Measurements from ENCODE around the gene RNASE11.

Gene RNASE11

GRCh38 chr14:20550926-20551325 is 36.9 kb downstream of the RNASE11 start:
- DNase-seq (no peak), ATAC-seq (no peak)
- no peaks in the 10 kb centered on the region for H3K4me1 Mint-ChIP-seq
- no peak overlapping the region for H3K4me3 Mint-ChIP-seq
- H3K9me3 Mint-ChIP-seq: no peaks in the 10 kb centered on the region
- no peaks in the 10 kb centered on the region for H3K36me3 Mint-ChIP-seq (ENCODE audit: low read depth)
- no peak overlapping the region for H3K27ac Mint-ChIP-seq
- no peaks in the 10 kb centered on the region for H3K27me3 Mint-ChIP-seq

GRCh38 chr14:20548414-20549158 is 39.2 kb downstream of the RNASE11 start:
- ATAC-seq (no peak), DNase-seq (no peak)
- H3K9me3 Mint-ChIP-seq: no peaks in the 10 kb centered on the region
- no peaks in the 10 kb centered on the region for H3K36me3 Mint-ChIP-seq (ENCODE audit: low read depth)
- H3K4me3 Mint-ChIP-seq: no peak overlapping the region
- no peak overlapping the region for H3K27ac Mint-ChIP-seq
- H3K4me1 Mint-ChIP-seq: no peaks in the 10 kb centered on the region
- peaks cover 7% of the 10 kb centered on the region for H3K27me3 Mint-ChIP-seq

- Mint-ChIP-seq H3K36me3 (ENCODE audit: low read depth) (no peaks in the 10 kb centered on the region), H3K9me3 (no peaks in the 10 kb centered on the region), H3K4me1 (no peaks in the 10 kb centered on the region), H3K27me3 (peaks cover 7% of the 10 kb centered on the region), H3K4me3 (no peak overlapping the region), H3K27ac (no peak overlapping the region)
- no peak for ATAC-seq
- no peak for DNase-seq
These were observed 40.9 kb downstream of the RNASE11 start for GRCh38 chr14:20546877-20547276.

GRCh38 chr14:20539906-20540305 is 47.9 kb downstream of the RNASE11 start:
- Mint-ChIP-seq H3K36me3 (ENCODE audit: low read depth) (no peaks in the 10 kb centered on the region), H3K27ac (no peak overlapping the region), H3K4me1 (no peaks in the 10 kb centered on the region), H3K9me3 (no peaks in the 10 kb centered on the region), H3K4me3 (no peak overlapping the region), H3K27me3 (peaks cover 4% of the 10 kb centered on the region)
- no peak for ATAC-seq
- DNase-seq: no peak
